HL-60 (cell line): Measurements from ENCODE around the gene SORCS1.

Experiments used
- CTCF ChIP-seq: IDR thresholded peaks from one replicate; pipeline ENCODE4 v1.5.1; 2011; ENCODE audit warnings: low read length, control low read depth, inconsistent platforms; ENCODE audit not compliant: insufficient read depth
- GABPA ChIP-seq: IDR thresholded peaks from 2 replicates; pipeline ENCODE4 v1.6.1; 2012; ENCODE audit warnings: low read depth
- POLR2AphosphoS5 ChIP-seq: IDR thresholded peaks from 2 replicates; pipeline ENCODE4 v1.6.1; 2012; ENCODE audit warnings: low read depth
- TF ChIP-seq, protein P1 (sequence below): IDR thresholded peaks from 2 replicates; pipeline ENCODE4 v1.6.1; 2012; ENCODE audit warnings: low read depth; ENCODE audit not compliant: insufficient replicate concordance

GRCh38 chr10:106788982-106789381 lies 375.5 kb downstream of the SORCS1 start:
- TF ChIP-seq CTCF (no peak), POLR2AphosphoS5 (no peak), GABPA (no peak)
- TF ChIP-seq, protein P1, sequence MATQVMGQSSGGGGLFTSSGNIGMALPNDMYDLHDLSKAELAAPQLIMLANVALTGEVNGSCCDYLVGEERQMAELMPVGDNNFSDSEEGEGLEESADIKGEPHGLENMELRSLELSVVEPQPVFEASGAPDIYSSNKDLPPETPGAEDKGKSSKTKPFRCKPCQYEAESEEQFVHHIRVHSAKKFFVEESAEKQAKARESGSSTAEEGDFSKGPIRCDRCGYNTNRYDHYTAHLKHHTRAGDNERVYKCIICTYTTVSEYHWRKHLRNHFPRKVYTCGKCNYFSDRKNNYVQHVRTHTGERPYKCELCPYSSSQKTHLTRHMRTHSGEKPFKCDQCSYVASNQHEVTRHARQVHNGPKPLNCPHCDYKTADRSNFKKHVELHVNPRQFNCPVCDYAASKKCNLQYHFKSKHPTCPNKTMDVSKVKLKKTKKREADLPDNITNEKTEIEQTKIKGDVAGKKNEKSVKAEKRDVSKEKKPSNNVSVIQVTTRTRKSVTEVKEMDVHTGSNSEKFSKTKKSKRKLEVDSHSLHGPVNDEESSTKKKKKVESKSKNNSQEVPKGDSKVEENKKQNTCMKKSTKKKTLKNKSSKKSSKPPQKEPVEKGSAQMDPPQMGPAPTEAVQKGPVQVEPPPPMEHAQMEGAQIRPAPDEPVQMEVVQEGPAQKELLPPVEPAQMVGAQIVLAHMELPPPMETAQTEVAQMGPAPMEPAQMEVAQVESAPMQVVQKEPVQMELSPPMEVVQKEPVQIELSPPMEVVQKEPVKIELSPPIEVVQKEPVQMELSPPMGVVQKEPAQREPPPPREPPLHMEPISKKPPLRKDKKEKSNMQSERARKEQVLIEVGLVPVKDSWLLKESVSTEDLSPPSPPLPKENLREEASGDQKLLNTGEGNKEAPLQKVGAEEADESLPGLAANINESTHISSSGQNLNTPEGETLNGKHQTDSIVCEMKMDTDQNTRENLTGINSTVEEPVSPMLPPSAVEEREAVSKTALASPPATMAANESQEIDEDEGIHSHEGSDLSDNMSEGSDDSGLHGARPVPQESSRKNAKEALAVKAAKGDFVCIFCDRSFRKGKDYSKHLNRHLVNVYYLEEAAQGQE: no peak
